Kidney (tissue), 14 donors: ENCODE measurements around the gene HOMER3. TPM values are rescaled to one million over a fixed set of nuclear protein-coding genes. Genes with fewer than 3 reads are reported as not detected.
A peak's percentile ranks its signal among the peaks of the same experiment; 100 is the strongest.

ENCODE experiments used
- DNase-seq, 5 donors: peaks; one replicate each; pipeline ENCODE4 v3.0.0-alpha.2; 2013 to 2020
- FAIRE-seq: peaks from 2 replicates; lab custom pipeline; 2012; peaks lifted over from hg19 to GRCh38; lab: Jason Lieb, UNC
- H3K27ac ChIP-seq, 2 donors: one replicate each; pipeline ENCODE4 v1.7.0; 2013; ENCODE audit warnings: low read depth in 2 of 2, low read length in 2 of 2, inconsistent platforms in 1 of 2
- H3K27me3 ChIP-seq: one replicate; pipeline ENCODE4 v1.7.1; 2013; ENCODE audit warnings: low read length, inconsistent platforms; ENCODE audit not compliant: control insufficient read depth, insufficient read depth
- H3K36me3 ChIP-seq, 3 donors: one replicate each; pipeline versions ENCODE4 v1.7.0 to v1.7.1; 2013; ENCODE audit warnings: low read length in 3 of 3, control low read depth in 1 of 3, inconsistent platforms in 1 of 3; ENCODE audit not compliant: insufficient read depth in 3 of 3, control insufficient read depth in 2 of 3
- H3K4me1 ChIP-seq, 3 donors: one replicate each; pipeline versions ENCODE4 v1.7.0 to v1.7.1; 2013; ENCODE audit warnings: low read length in 3 of 3, inconsistent platforms in 1 of 3, low read depth in 1 of 3; ENCODE audit not compliant: control insufficient read depth in 2 of 3, insufficient read depth in 2 of 3
- H3K4me3 ChIP-seq, 3 donors: one replicate each; pipeline versions ENCODE4 v1.7.0 to v1.8.1; 2013; ENCODE audit warnings: low read length in 3 of 3, control low read depth in 1 of 3, inconsistent platforms in 1 of 3
- H3K9ac ChIP-seq, 3 donors: one replicate each; pipeline versions ENCODE4 v1.7.0 to v1.7.1; 2013; ENCODE audit warnings: low read length in 3 of 3, control low read depth in 1 of 3, inconsistent platforms in 1 of 3
- H3K9me3 ChIP-seq, 3 donors: one replicate each; pipeline versions ENCODE4 v1.7.0 to v1.7.1; 2013; ENCODE audit warnings: low read length in 3 of 3, control low read depth in 1 of 3, inconsistent platforms in 1 of 3; ENCODE audit not compliant: control insufficient read depth in 2 of 3, insufficient read depth in 1 of 3
- CTCF ChIP-seq: IDR thresholded peaks from 3 replicates; pipeline ENCODE4 v1.5.1; 2012; ENCODE audit warnings: mild to moderate bottlenecking, moderate library complexity, borderline replicate concordance; ENCODE audit not compliant: insufficient read depth; ENCODE audit errors: extremely low read depth
- intact Hi-C: fragments of 100-400 bp; cut with DNase I; formaldehyde crosslinking; loops from one replicate; pipeline ENCODE4 v1.11.1; 2022
- polyA plus RNA-seq: library from polyadenylated mRNA; stranded (reverse); fragments of 350-450 nt; fragmentation: Illumina TruSeq; extraction: RNeasy Lipid Tissue Mini Kit (QIAGEN cat#74804); gene quantifications from one replicate; pipeline ENCODE4 v1.2.3, GENCODE V29; 2014; ENCODE audit warnings: low read depth, low replicate concordance; ENCODE audit not compliant: insufficient read depth
- total RNA-seq: library from RNA; stranded (reverse); fragmentation: NEBNext Ultra II Directional; extraction: Animal tissue kit (Norgen Biotek cat#: 25700); gene quantifications from one replicate; pipeline ENCODE4 v1.2.1, GENCODE V29; 2021
- donor health status: control.
- donor health status: control.
- donor health status: control.
- donor health status: control.
- donor health status: control.
- donor health status: DM: yes; HTN: yes; CAD: no.
- donor health status: Normal renal cell carcinoma (clear cell type).

Gene HOMER3
- total and polyA plus RNA-seq, 2 donors from 2014 or later, result 34.3 to 53.1 TPM

GRCh38 chr19:18915639-18916038 is 25.4 kb downstream of the HOMER3 start:
- no peak overlapping the region for H3K9ac ChIP-seq
- H3K27ac ChIP-seq, result no peak overlapping the region
- no peaks in the 10 kb centered on the region for H3K9me3 ChIP-seq
- DNase-seq, result peak in 4 of 5 donors; percentile 56 to 70 (median 62)
- FAIRE-seq, result no peak
- peak; percentile 30 for TF ChIP-seq CTCF
- H3K27me3 ChIP-seq, result no peaks in the 10 kb centered on the region
- H3K36me3 ChIP-seq, result peaks cover 0 to 4% (median 0%) of the 10 kb centered on the region in 3 donors
- H3K4me1 ChIP-seq, result peaks cover 3 to 12% (median 6%) of the 10 kb centered on the region in 3 donors
- intact Hi-C loops, result no loop called here
- no peak overlapping the region for H3K4me3 ChIP-seq

- no peak for TF ChIP-seq CTCF
- Histone ChIP-seq H3K4me3 (no peak overlapping the region), H3K27ac (no peak overlapping the region), H3K27me3 (no peaks in the 10 kb centered on the region), H3K9me3 (no peaks in the 10 kb centered on the region), H3K4me1 (peaks cover 0 to 2% (median 0%) of the 10 kb centered on the region in 3 donors), H3K36me3 (peaks cover 0 to 4% (median 0%) of the 10 kb centered on the region in 3 donors), H3K9ac (no peak overlapping the region)
- FAIRE-seq, result no peak
- intact Hi-C loops, result no loop called here
- DNase-seq, result no peak
Observed at GRCh38 chr19:18913466-18913865, 27.6 kb downstream of the HOMER3 start.

GRCh38 chr19:18912933-18913332 is 28.1 kb downstream of the HOMER3 start:
- H3K36me3 ChIP-seq, result peaks cover 0 to 4% (median 0%) of the 10 kb centered on the region in 3 donors
- no peak for DNase-seq

More at GRCh38 chr19:18912933-18913332, 28.1 kb downstream of the HOMER3 start:
- intact Hi-C loops, result no loop called here
- TF ChIP-seq CTCF, result no peak
- Histone ChIP-seq H3K4me1 (peaks cover 0 to 2% (median 0%) of the 10 kb centered on the region in 3 donors), H3K27ac (no peak overlapping the region), H3K9ac (no peak overlapping the region), H3K9me3 (no peaks in the 10 kb centered on the region), H3K27me3 (no peaks in the 10 kb centered on the region), H3K4me3 (no peak overlapping the region)
- no peak for FAIRE-seq
